Gastroesophageal sphincter (tissue), 3 donors: ENCODE results near the gene TFEB.

ENCODE experiments used
- EP300 ChIP-seq: sonication (generic); formaldehyde crosslinking; IDR thresholded peaks from one replicate; pipeline ENCODE4 v1.6.1; 2017; ENCODE audit warnings: antibody characterized with exemption, mild to moderate bottlenecking
- POLR2A ChIP-seq, 2 donors: fragments of 450-650 bp; IDR thresholded peaks; one replicate each; pipeline ENCODE4 v1.6.1; 2017; ENCODE audit warnings: antibody characterized with exemption in 2 of 2, mild to moderate bottlenecking in 2 of 2, moderate library complexity in 1 of 2
- TF ChIP-seq, protein P1 (sequence below), 4 experiments: fragments of 200-600 bp in 2 of 4; fragments of 450-650 bp in 2 of 4; sonication (generic) in 1 of 4; IDR thresholded peaks; one replicate each; pipeline ENCODE4 v1.5.1; 2017 to 2019; ENCODE audit warnings: antibody characterized with exemption in 4 of 4, mild to moderate bottlenecking in 2 of 4, moderate library complexity in 2 of 4

- TF ChIP-seq EP300 (no peak), POLR2A (IDR thresholded peaks at IDR 0.05) (no peak)
- TF ChIP-seq, protein P1, sequence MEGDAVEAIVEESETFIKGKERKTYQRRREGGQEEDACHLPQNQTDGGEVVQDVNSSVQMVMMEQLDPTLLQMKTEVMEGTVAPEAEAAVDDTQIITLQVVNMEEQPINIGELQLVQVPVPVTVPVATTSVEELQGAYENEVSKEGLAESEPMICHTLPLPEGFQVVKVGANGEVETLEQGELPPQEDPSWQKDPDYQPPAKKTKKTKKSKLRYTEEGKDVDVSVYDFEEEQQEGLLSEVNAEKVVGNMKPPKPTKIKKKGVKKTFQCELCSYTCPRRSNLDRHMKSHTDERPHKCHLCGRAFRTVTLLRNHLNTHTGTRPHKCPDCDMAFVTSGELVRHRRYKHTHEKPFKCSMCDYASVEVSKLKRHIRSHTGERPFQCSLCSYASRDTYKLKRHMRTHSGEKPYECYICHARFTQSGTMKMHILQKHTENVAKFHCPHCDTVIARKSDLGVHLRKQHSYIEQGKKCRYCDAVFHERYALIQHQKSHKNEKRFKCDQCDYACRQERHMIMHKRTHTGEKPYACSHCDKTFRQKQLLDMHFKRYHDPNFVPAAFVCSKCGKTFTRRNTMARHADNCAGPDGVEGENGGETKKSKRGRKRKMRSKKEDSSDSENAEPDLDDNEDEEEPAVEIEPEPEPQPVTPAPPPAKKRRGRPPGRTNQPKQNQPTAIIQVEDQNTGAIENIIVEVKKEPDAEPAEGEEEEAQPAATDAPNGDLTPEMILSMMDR (IDR thresholded peaks at IDR 0.05): peak in 2 of 4 experiments; percentile 13 to 35
These were observed 22.7 kb downstream of the TFEB start for GRCh38 chr6:41712651-41713103.
